Spleen (tissue), 7 donors: ENCODE measurements around the gene NCF4.

Experiments
- POLR2A ChIP-seq, 3 donors: fragments of 450-650 bp; IDR thresholded peaks; one replicate each; pipeline ENCODE4 v1.5.1; 2017; ENCODE audit warnings: antibody characterized with exemption in 3 of 3, mild to moderate bottlenecking in 1 of 3
- TF ChIP-seq, protein P1 (sequence below), 11 experiments: fragments of 200-600 bp in 7 of 11; fragments of 450-650 bp in 4 of 11; sonication (generic) in 4 of 11; IDR thresholded peaks in 8 of 11; conservative IDR thresholded peaks in 3 of 11; 1 replicate in 7 of 11; 2 replicates in 4 of 11; pipeline versions ENCODE4 v1.4.0 to v1.8.0; 2016 to 2021; ENCODE audit warnings: antibody characterized with exemption in 11 of 11, inconsistent platforms in 4 of 11, mild to moderate bottlenecking in 1 of 11
- donor health status: DM: no; HTN: no; CAD: no; lungs with moderate emphysema.
- donor health status: DM: no; HTN: no; CAD: no.
- donor health status: DM: no; HTN: no; CAD: no.

DNA sequence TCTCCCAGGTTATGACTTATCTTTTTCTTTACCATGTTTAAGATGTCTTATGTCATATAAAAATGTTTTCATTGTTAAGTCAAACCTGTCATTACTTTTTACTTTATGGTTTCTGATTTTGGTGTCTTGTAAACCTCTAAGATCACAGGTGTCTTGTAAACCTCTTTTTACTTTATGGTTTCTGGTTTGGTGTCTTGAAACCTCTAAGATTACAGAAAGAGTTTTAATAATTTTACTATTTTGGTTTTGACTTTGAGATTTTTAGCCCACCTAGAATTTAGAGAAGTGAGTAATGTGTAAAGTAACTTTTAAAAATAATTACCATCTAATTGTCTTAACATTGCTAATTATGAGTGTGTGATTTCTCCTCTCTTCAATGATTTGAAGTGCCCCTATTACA lies 55.2 kb downstream of the NCF4 start:
- TF ChIP-seq, protein P1, sequence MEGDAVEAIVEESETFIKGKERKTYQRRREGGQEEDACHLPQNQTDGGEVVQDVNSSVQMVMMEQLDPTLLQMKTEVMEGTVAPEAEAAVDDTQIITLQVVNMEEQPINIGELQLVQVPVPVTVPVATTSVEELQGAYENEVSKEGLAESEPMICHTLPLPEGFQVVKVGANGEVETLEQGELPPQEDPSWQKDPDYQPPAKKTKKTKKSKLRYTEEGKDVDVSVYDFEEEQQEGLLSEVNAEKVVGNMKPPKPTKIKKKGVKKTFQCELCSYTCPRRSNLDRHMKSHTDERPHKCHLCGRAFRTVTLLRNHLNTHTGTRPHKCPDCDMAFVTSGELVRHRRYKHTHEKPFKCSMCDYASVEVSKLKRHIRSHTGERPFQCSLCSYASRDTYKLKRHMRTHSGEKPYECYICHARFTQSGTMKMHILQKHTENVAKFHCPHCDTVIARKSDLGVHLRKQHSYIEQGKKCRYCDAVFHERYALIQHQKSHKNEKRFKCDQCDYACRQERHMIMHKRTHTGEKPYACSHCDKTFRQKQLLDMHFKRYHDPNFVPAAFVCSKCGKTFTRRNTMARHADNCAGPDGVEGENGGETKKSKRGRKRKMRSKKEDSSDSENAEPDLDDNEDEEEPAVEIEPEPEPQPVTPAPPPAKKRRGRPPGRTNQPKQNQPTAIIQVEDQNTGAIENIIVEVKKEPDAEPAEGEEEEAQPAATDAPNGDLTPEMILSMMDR (IDR thresholded peaks at IDR 0.05 in 8 of 11, conservative IDR thresholded peaks at IDR 0.05 in 3 of 11): no peak
- no peak for TF ChIP-seq POLR2A (IDR thresholded peaks at IDR 0.05)
